GM23338 (cell line): ENCODE measurements around the gene OS9.
"Not testable (repeated sequence)": the region's sequence is repeated elsewhere in the genome, so short reads cannot be mapped to it uniquely, and the experiment has no call there.

Experiments
- CREB1 ChIP-seq: fragments of 250-450 bp; sonication (Bioruptor Pico); IDR thresholded peaks from 2 replicates; pipeline ENCODE4 v1.5.0; 2020; ENCODE audit warnings: low read depth, mild to moderate bottlenecking, moderate library complexity
- CTCF ChIP-seq, 2 experiments: fragments of 200-600 bp in 1 of 2; sonication (generic) in 1 of 2; conservative IDR thresholded peaks; 2 replicates each; pipeline versions ENCODE4 v1.5.1 to v1.6.1; 2016 to 2017; ENCODE audit warnings: antibody characterized with exemption in 2 of 2, low read depth in 2 of 2, mild to moderate bottlenecking in 2 of 2, moderate library complexity in 1 of 2
- ETS1 ChIP-seq: IDR thresholded peaks from 2 replicates; pipeline ENCODE4 v1.6.1; 2016; ENCODE audit warnings: antibody characterized with exemption
- EZH2 ChIP-seq: fragments of 200-600 bp; sonication (generic); IDR thresholded peaks from one replicate; pipeline ENCODE4 v1.8.0; 2017; ENCODE audit warnings: antibody characterized with exemption, mild to moderate bottlenecking, low read depth; ENCODE audit not compliant: unreplicated experiment
- EZH2phosphoT487 ChIP-seq: fragments of 200-600 bp; sonication (generic); IDR thresholded peaks from one replicate; pipeline ENCODE4 v1.8.1; 2018; ENCODE audit warnings: antibody characterized with exemption; ENCODE audit not compliant: unreplicated experiment
- JUNB ChIP-seq: IDR thresholded peaks from one replicate; pipeline ENCODE4 v1.6.1; 2016; ENCODE audit warnings: antibody characterized with exemption; ENCODE audit not compliant: unreplicated experiment
- NANOG ChIP-seq: IDR thresholded peaks from 2 replicates; pipeline ENCODE4 v1.6.1; 2016; ENCODE audit warnings: antibody characterized with exemption, borderline replicate concordance
- POLR2AphosphoS5 ChIP-seq: IDR thresholded peaks from 2 replicates; pipeline ENCODE4 v1.6.1; 2016; ENCODE audit warnings: antibody characterized with exemption, low read depth
- REST ChIP-seq: IDR thresholded peaks from one replicate; pipeline ENCODE4 v1.6.1; 2018; ENCODE audit warnings: antibody characterized with exemption; ENCODE audit not compliant: unreplicated experiment
- ZNF114 ChIP-seq: fragments of 250-450 bp; sonication (Bioruptor Pico); IDR thresholded peaks from 2 replicates; pipeline ENCODE4 v1.5.0; 2020; ENCODE audit warnings: mild to moderate bottlenecking, moderate library complexity
- ZNF462 ChIP-seq: fragments of 250-450 bp; sonication (Bioruptor Pico); IDR thresholded peaks from 2 replicates; pipeline ENCODE4 v1.5.0; 2020; ENCODE audit warnings: mild to moderate bottlenecking, moderate library complexity

- TF ChIP-seq POLR2AphosphoS5; CTCF (conservative IDR thresholded peaks at IDR 0.05; ENCODE audit: low read depth in 2 of 2); REST; ZNF114 (CRISPR knock-in tag); ZNF462; CREB1 (CRISPR knock-in tag); EZH2phosphoT487; EZH2; JUNB; ETS1; NANOG: not testable (repeated sequence)
These were observed 28.1 kb downstream of the OS9 start for GRCh38 chr12:57721846-57722608.
